Psoas muscle (tissue), 8 donors: ENCODE measurements around the gene SLC4A8. TPM values are rescaled to one million over a fixed set of nuclear protein-coding genes. Genes with fewer than 3 reads are reported as not detected.

ENCODE experiments used
- ATAC-seq, 4 donors: fragments of 200-7000 bp; cut with Tn5 transposase; one replicate each; pipeline ENCODE4 v1.9.1; 2020; ENCODE audit warnings: moderate library complexity in 3 of 4, mild to moderate bottlenecking in 2 of 4
- DNase-seq, 2 donors: peaks; one replicate each; pipeline ENCODE4 v3.0.0-alpha.2; 2020
- H3K27ac ChIP-seq: fragments of 200-600 bp; one replicate; pipeline ENCODE4 v1.8.0; 2022
- H3K27me3 ChIP-seq, 3 donors: fragments of 200-600 bp in 1 of 3; one replicate each; pipeline versions ENCODE4 v1.6.1 to v1.8.0; 2013 to 2022; ENCODE audit warnings: low read length in 2 of 3, mild to moderate bottlenecking in 2 of 3, moderate library complexity in 1 of 3; ENCODE audit not compliant: insufficient read depth in 3 of 3
- H3K36me3 ChIP-seq, 2 donors: fragments of 200-600 bp in 1 of 2; one replicate each; pipeline versions ENCODE4 v1.6.1 to v1.8.0; 2013 to 2022; ENCODE audit warnings: low read depth in 1 of 2, mild to moderate bottlenecking in 1 of 2, moderate library complexity in 1 of 2; ENCODE audit not compliant: insufficient read depth in 1 of 2
- H3K4me1 ChIP-seq: fragments of 200-600 bp; one replicate; pipeline ENCODE4 v1.8.0; 2022
- H3K4me3 ChIP-seq: fragments of 200-600 bp; one replicate; pipeline ENCODE4 v1.8.0; 2022; ENCODE audit warnings: mild to moderate bottlenecking
- H3K9me3 ChIP-seq: fragments of 200-600 bp; one replicate; pipeline ENCODE4 v1.8.0; 2022
- WGBS, 3 donors: extraction: QIAGEN DNeasy Blood & Tissue Kit; methylation state at CpG; one replicate each; pipeline versions ENCODE4 v1.1.6 to v1.1.7; 2013; 5-methylcytosine and 5-hydroxymethylcytosine counted together
- intact Hi-C, 2 donors: fragments of 100-400 bp; cut with DNase I; formaldehyde crosslinking; loops; one replicate each; pipeline versions ENCODE4 v1.11.0 to v1.14.2; 2022
- polyA plus RNA-seq, 3 donors: library from polyadenylated mRNA; stranded (reverse); fragments of 200-250 nt; gene quantifications; one replicate each; pipeline ENCODE4 v1.2.3, GENCODE V29; 2013
- total RNA-seq, 4 donors: library from RNA; stranded (reverse); fragmentation: NEBNext Ultra II Directional in 2 of 4; extraction: Animal tissue kit (Norgen Biotek cat#: 25700) in 2 of 4; gene quantifications; one replicate each; pipeline versions ENCODE4 v1.2.1 to v1.2.4, GENCODE V29; 2021 to 2023
- TF ChIP-seq, protein P1 (sequence below): fragments of 200-600 bp; IDR thresholded peaks from one replicate; pipeline ENCODE4 v1.8.0; 2022; ENCODE audit warnings: antibody characterized with exemption
- donor health status: healthy with polysubstance abuse.
- donor health status: DM: no; HTN: no; CAD: no; lungs with moderate emphysema.
- donor health status: Bipolar disorder and iron deficiency.
- donor health status: healthy.
- donor health status: DM: yes; HTN: yes; CAD: no.
- donor health status: DM: no; HTN: no; CAD: no.
- donor health status: DM: no; HTN: no; CAD: no.
- donor health status: DM: yes; HTN: yes; CAD: no.

Gene SLC4A8
- total and polyA plus RNA-seq, 7 donors = 0.02 to 0.91 (median 0.09) TPM; not detected in 1

GRCh38 chr12:51386351-51386750 is 38.3 kb upstream of the SLC4A8 start:
- Histone ChIP-seq H3K4me3 (no peak overlapping the region), H3K9me3 (no peaks in the 10 kb centered on the region), H3K27ac (no peak overlapping the region), H3K4me1 (no peaks in the 10 kb centered on the region), H3K27me3 (peaks cover 0 to 11% (median 4%) of the 10 kb centered on the region in 3 donors), H3K36me3 (no peaks in the 10 kb centered on the region)
- 65 to 70% (median 70%) methylated on average over 4 of the region's 4 CpGs for WGBS, 3 donors
- TF ChIP-seq, protein P1, sequence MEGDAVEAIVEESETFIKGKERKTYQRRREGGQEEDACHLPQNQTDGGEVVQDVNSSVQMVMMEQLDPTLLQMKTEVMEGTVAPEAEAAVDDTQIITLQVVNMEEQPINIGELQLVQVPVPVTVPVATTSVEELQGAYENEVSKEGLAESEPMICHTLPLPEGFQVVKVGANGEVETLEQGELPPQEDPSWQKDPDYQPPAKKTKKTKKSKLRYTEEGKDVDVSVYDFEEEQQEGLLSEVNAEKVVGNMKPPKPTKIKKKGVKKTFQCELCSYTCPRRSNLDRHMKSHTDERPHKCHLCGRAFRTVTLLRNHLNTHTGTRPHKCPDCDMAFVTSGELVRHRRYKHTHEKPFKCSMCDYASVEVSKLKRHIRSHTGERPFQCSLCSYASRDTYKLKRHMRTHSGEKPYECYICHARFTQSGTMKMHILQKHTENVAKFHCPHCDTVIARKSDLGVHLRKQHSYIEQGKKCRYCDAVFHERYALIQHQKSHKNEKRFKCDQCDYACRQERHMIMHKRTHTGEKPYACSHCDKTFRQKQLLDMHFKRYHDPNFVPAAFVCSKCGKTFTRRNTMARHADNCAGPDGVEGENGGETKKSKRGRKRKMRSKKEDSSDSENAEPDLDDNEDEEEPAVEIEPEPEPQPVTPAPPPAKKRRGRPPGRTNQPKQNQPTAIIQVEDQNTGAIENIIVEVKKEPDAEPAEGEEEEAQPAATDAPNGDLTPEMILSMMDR = no peak
- ATAC-seq (no peak), DNase-seq (no peak)
- intact Hi-C loops = no loop called here

DNA sequence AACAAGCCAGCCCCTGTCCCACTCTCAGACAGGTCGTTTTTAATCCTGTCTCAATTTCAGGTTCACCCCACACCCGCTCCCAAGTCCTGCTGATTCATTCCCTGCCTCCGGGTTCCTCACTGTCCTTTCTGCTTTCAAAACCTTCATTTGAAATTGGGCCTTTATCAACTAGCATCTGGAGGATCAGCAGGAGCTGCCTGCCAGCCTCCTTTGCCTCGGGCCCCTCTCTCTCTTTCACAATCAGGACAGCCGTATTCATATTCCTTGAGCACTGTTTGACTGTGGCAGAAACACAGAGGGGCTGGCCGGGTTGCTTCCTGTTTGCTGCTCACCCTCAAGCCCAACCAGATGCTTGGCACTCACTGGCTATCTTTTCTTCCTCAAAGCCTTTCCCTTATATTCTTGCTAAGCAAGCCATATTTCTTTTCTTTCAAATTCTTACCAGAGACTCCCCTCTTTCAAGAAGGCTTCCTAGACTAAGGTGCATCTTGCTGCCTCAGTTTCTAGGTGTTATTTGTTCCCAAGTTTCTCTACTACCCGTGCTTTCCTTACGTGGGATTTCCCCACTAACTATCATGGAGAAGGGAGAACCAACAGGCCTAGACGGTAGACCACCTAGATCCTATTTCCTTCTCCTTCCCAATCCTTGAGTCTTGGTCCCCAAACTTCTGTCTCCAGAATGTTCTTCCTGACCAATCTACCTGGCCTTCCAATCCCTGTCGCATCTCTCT is 36.4 kb upstream of the SLC4A8 start:
- no peak for ATAC-seq
- H3K4me3 ChIP-seq = no peak overlapping the region
- H3K27me3 ChIP-seq = peaks cover 0 to 30% (median 10%) of the 10 kb centered on the region in 3 donors
- H3K27ac ChIP-seq = no peak overlapping the region
- no peaks in the 10 kb centered on the region for H3K36me3 ChIP-seq
- H3K4me1 ChIP-seq = peaks cover 3% of the 10 kb centered on the region
- DNase-seq = no peak
- TF ChIP-seq, protein P1 = no peak
- intact Hi-C loops = no loop called here
- 58 to 66% (median 63%) methylated on average over 10 of the region's 10 CpGs for WGBS, 3 donors
- no peaks in the 10 kb centered on the region for H3K9me3 ChIP-seq

GRCh38 chr12:51388846-51389245 is 35.8 kb upstream of the SLC4A8 start:
- H3K4me3 ChIP-seq = no peak overlapping the region
- H3K36me3 ChIP-seq = no peaks in the 10 kb centered on the region
- H3K9me3 ChIP-seq = no peaks in the 10 kb centered on the region
- H3K27ac ChIP-seq = no peak overlapping the region
- TF ChIP-seq, protein P1 = no peak
- no peak for ATAC-seq
- intact Hi-C loops = no loop called here
- WGBS, 3 donors = 90 to 95% (median 90%) methylated on average over 5 of the region's 5 CpGs
- H3K4me1 ChIP-seq = peaks cover 3% of the 10 kb centered on the region
- no peak for DNase-seq
- peaks cover 0 to 35% (median 10%) of the 10 kb centered on the region in 3 donors for H3K27me3 ChIP-seq

DNA sequence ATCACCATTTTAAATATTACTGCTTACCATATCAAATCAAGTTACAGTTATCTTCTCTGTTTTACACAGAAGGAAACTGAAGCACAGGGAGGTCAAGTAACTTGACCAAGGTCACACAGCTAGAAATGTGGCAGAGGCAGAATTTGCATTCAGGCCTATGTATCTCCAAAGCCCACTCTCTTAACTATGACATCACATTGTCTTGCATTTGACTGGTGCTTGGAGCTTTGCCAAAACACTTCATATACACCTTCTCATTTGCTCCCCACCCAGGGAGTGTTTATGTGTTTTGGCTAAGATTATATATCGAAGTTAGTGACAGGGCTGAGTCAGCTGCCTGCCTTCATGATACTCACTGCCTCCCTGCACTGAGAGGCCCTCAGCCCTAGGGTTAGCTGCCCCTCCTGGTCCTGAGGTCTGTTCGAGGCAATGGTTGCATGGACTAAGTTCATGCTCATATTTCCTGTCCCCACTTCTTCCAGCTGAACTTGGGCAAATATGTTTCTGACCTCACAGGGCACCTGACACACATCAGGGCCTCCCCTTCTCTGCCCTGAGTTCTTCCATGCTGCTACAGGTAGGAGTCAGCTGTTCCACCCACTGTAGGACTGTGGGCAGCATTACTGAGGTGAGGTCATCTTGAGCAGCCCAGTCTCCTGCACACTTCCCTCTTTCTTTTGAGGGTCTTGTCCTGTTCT is 35.2 kb upstream of the SLC4A8 start:
- Histone ChIP-seq H3K4me3 (no peak overlapping the region), H3K9me3 (no peaks in the 10 kb centered on the region), H3K27ac (no peak overlapping the region), H3K4me1 (peaks cover 3% of the 10 kb centered on the region), H3K36me3 (no peaks in the 10 kb centered on the region), H3K27me3 (peaks cover 0 to 35% (median 15%) of the 10 kb centered on the region in 3 donors)
- DNase-seq (no peak), ATAC-seq (no peak)
- TF ChIP-seq, protein P1 = no peak
- WGBS, 3 donors = 77 to 86% (median 81%) methylated on average over 2 of the region's 2 CpGs
- intact Hi-C loops = no loop called here
